HG03280 (cell line): Measurements from ENCODE around the gene IMPA2.

ENCODE experiments used
- ATAC-seq: cut with Tn5 transposase; IDR thresholded peaks from one replicate; pipeline ENCODE4 v1.9.1; 2021; ENCODE audit warnings: mild to moderate bottlenecking, moderate library complexity; ENCODE audit not compliant: unreplicated experiment

The IMPA2 gene

GRCh38 chr18:12046046-12046750 lies 64.9 kb downstream of the IMPA2 start:
- no peak for ATAC-seq

- ATAC-seq: no peak
Measured at GRCh38 chr18:12046751-12047335, 65.5 kb downstream of the IMPA2 start.

GRCh38 chr18:12048010-12048826 lies 66.9 kb downstream of the IMPA2 start:
- ATAC-seq: no peak

GRCh38 chr18:12048827-12049175 lies 67.5 kb downstream of the IMPA2 start:
- ATAC-seq: no peak

GRCh38 chr18:12049978-12050811 lies 68.9 kb downstream of the IMPA2 start:
- peak; percentile 82 for ATAC-seq

- ATAC-seq: no peak
Measured at GRCh38 chr18:12052866-12053265, 71.6 kb downstream of the IMPA2 start.

GRCh38 chr18:12053289-12053688 lies 72.0 kb downstream of the IMPA2 start:
- ATAC-seq: no peak

GRCh38 chr18:12056034-12056883 lies 75.0 kb downstream of the IMPA2 start:
- ATAC-seq: no peak

GRCh38 chr18:12056884-12057402 lies 75.6 kb downstream of the IMPA2 start:
- ATAC-seq: no peak

GRCh38 chr18:12057419-12058039 lies 76.2 kb downstream of the IMPA2 start:
- ATAC-seq: no peak

GRCh38 chr18:12059334-12060181 lies 78.3 kb downstream of the IMPA2 start:
- ATAC-seq: no peak

- no peak for ATAC-seq
Measured at GRCh38 chr18:12060182-12060870, 79.0 kb downstream of the IMPA2 start.

GRCh38 chr18:12061685-12062084 lies 80.4 kb downstream of the IMPA2 start:
- ATAC-seq: no peak

- ATAC-seq: no peak
Measured at GRCh38 chr18:12062974-12063373, 81.7 kb downstream of the IMPA2 start.

- no peak for ATAC-seq
Measured at GRCh38 chr18:12064086-12064763, 82.9 kb downstream of the IMPA2 start.

- no peak for ATAC-seq
Measured at GRCh38 chr18:12065397-12065796, 84.1 kb downstream of the IMPA2 start.

GRCh38 chr18:12066910-12067511 lies 85.7 kb downstream of the IMPA2 start:
- ATAC-seq: no peak
